HepG2 (cell line): ENCODE data around the gene OTOP3. TPM values are rescaled to one million over a fixed set of nuclear protein-coding genes. Genes with fewer than 3 reads are reported as not detected.

Experiments used
- ATAC-seq: fragments of 200-7000 bp; cut with Tn5 transposase; 3 replicates; pipeline ENCODE4 v1.9.1; 2020; ENCODE audit warnings: mild to moderate bottlenecking, moderate library complexity
- BruUV-seq: library from RNA; stranded (reverse); fragments of 400-500 nt; replicated peaks from 2 replicates; lab custom pipeline; 2021; lab: Mats Ljungman, UMichigan
- CTCF ChIA-PET: fragments of 300-600 bp; formaldehyde crosslinking; extraction: SDS; loops from one replicate; lab custom pipeline; 2021; ENCODE audit warnings: low total read pairs, inconsistent platforms, low intra/inter-chr PET ratio; lab: Yijun Ruan, JAX
- POLR2A ChIA-PET: fragments of 350-600 bp; sonication (Branson Sonifier 250); formaldehyde crosslinking; loops from one replicate; lab custom pipeline; 2020; ENCODE audit warnings: antibody characterized with exemption, inconsistent platforms; lab: Yijun Ruan, JAX
- DNase-seq: peaks from one replicate; pipeline ENCODE4 v3.0.0-alpha.2; 2015; ENCODE audit warnings: low spot score
- FAIRE-seq: peaks from 3 replicates; lab custom pipeline; 2011; peaks lifted over from hg19 to GRCh38; lab: Jason Lieb, UNC
- H2AFZ ChIP-seq: one replicate; pipeline ENCODE4 v1.6.1; 2011; ENCODE audit warnings: low read length, inconsistent platforms
- H3K27ac ChIP-seq: fragments of 300-600 bp; 3 replicates; pipeline ENCODE4 v1.8.0; 2011; ENCODE audit warnings: mixed run types, mild to moderate bottlenecking, mixed read lengths, low read length, inconsistent platforms; ENCODE audit not compliant: insufficient read depth; ENCODE audit errors: extremely low read length
- H3K27me3 ChIP-seq, 2 experiments: fragments of 200-600 bp in 1 of 2; 2 replicates in 1 of 2; 3 replicates in 1 of 2; pipeline versions ENCODE4 v1.6.0 to v1.8.0; 2011; ENCODE audit warnings: low read length in 2 of 2, mild to moderate bottlenecking in 2 of 2, moderate library complexity in 2 of 2, inconsistent platforms in 1 of 2; ENCODE audit not compliant: insufficient read depth in 2 of 2, control insufficient read depth in 1 of 2
- H3K36me3 ChIP-seq, 2 experiments: fragments of 200-600 bp in 1 of 2; replicated peaks in 1 of 2; 2 replicates in 1 of 2; 3 replicates in 1 of 2; pipeline versions ENCODE4 v1.5.1 to v1.8.0; 2011; ENCODE audit warnings: low read length in 2 of 2, inconsistent platforms in 1 of 2; ENCODE audit not compliant: insufficient read depth in 2 of 2, control insufficient read depth in 1 of 2
- H3K4me1 ChIP-seq: 2 replicates; pipeline ENCODE4 v1.5.1; 2012; ENCODE audit warnings: low read length, inconsistent platforms; ENCODE audit not compliant: insufficient read depth
- H3K4me2 ChIP-seq: 2 replicates; pipeline ENCODE4 v1.6.0; 2011; ENCODE audit warnings: low read depth, low read length, inconsistent platforms
- H3K4me3 ChIP-seq, 3 experiments: fragments of 200-600 bp in 1 of 3; sonication (generic), shearing (Covaris generic) in 1 of 3; replicated peaks in 1 of 3; 2 replicates each; pipeline ENCODE4 v1.5.1; 2011 to 2016; ENCODE audit warnings: low read length in 3 of 3, inconsistent platforms in 2 of 3, low read depth in 2 of 3, mild to moderate bottlenecking in 2 of 3, control low read depth in 1 of 3, mixed read lengths in 1 of 3; ENCODE audit not compliant: insufficient read depth in 1 of 3
- H3K79me2 ChIP-seq: one replicate; pipeline ENCODE4 v1.6.1; 2011; ENCODE audit warnings: low read length, inconsistent platforms; ENCODE audit not compliant: insufficient read depth
- H3K9ac ChIP-seq: 2 replicates; pipeline ENCODE4 v1.6.0; 2011; ENCODE audit warnings: mild to moderate bottlenecking, low read depth, low read length, inconsistent platforms; ENCODE audit not compliant: insufficient read depth
- H3K9me3 ChIP-seq: 2 replicates; pipeline ENCODE4 v1.5.1; 2012; ENCODE audit warnings: mild to moderate bottlenecking, low read length
- H4K20me1 ChIP-seq: 2 replicates; pipeline ENCODE4 v1.6.0; 2011; ENCODE audit warnings: inconsistent platforms, mild to moderate bottlenecking, low read length, moderate library complexity; ENCODE audit not compliant: insufficient read depth
- ARNT2 ChIP-seq: sonication (generic); formaldehyde crosslinking; IDR thresholded peaks from 2 replicates; pipeline ENCODE4 v1.8.0; 2022; ENCODE audit warnings: mild to moderate bottlenecking, low read depth, missing genetic modification reagents, moderate library complexity
- ATF1 ChIP-seq: IDR thresholded peaks from 2 replicates; pipeline ENCODE4 v1.6.1; 2016; ENCODE audit warnings: mild to moderate bottlenecking, control low read depth
- DPF2 ChIP-seq: sonication (generic); formaldehyde crosslinking; IDR thresholded peaks from 2 replicates; pipeline ENCODE4 v1.4.0; 2020; ENCODE audit warnings: mild to moderate bottlenecking, low read depth, missing genetic modification reagents, borderline replicate concordance
- HMGA1 ChIP-seq: sonication (generic); formaldehyde crosslinking; conservative IDR thresholded peaks from 2 replicates; pipeline ENCODE4 v1.4.0; 2020; ENCODE audit warnings: missing genetic modification reagents
- IKZF5 ChIP-seq: IDR thresholded peaks from 2 replicates; pipeline ENCODE4 v1.6.1; 2018; ENCODE audit warnings: missing genetic modification reagents, mild to moderate bottlenecking, missing compliant biosample characterization
- JDP2 ChIP-seq: sonication (generic); formaldehyde crosslinking; IDR thresholded peaks from 2 replicates; pipeline ENCODE4 v1.8.1; 2022; ENCODE audit warnings: missing genetic modification reagents, borderline replicate concordance
- MTA1 ChIP-seq: sonication (generic); formaldehyde crosslinking; IDR thresholded peaks from 2 replicates; pipeline ENCODE4 v1.4.0; 2020; ENCODE audit warnings: missing genetic modification reagents, mild to moderate bottlenecking, borderline replicate concordance
- NFE2 ChIP-seq: sonication (generic); formaldehyde crosslinking; IDR thresholded peaks from 2 replicates; pipeline ENCODE4 v1.4.0; 2020; ENCODE audit warnings: missing genetic modification reagents
- POGZ ChIP-seq: sonication (generic); formaldehyde crosslinking; IDR thresholded peaks from 2 replicates; pipeline ENCODE4 v1.4.0; 2020; ENCODE audit warnings: mild to moderate bottlenecking, missing genetic modification reagents
- SIN3B ChIP-seq: fragments of 150-350 bp; IDR thresholded peaks from 2 replicates; pipeline ENCODE4 v1.6.1; 2014; ENCODE audit warnings: low read length
- SRY ChIP-seq: sonication (generic); formaldehyde crosslinking; IDR thresholded peaks from 2 replicates; pipeline ENCODE4 v1.8.0; 2022; ENCODE audit warnings: mild to moderate bottlenecking, missing genetic modification reagents
- TCF7L2 ChIP-seq: IDR thresholded peaks from 2 replicates; pipeline ENCODE4 v1.6.1; 2011; ENCODE audit warnings: mild to moderate bottlenecking, low read depth, low read length, moderate library complexity
- TRIM22 ChIP-seq: fragments of 450-650 bp; IDR thresholded peaks from 2 replicates; pipeline ENCODE4 v1.6.1; 2017
- U2AF2 ChIP-seq: fragments of 200-400 bp; formaldehyde crosslinking; IDR thresholded peaks from 2 replicates; pipeline ENCODE4 v1.6.1; 2017; ENCODE audit warnings: low read depth, mild to moderate bottlenecking, low read length
- ZFAT ChIP-seq: sonication (generic); formaldehyde crosslinking; conservative IDR thresholded peaks from 2 replicates; pipeline ENCODE4 v1.8.1; 2023; ENCODE audit warnings: missing genetic modification reagents, inconsistent platforms
- ZHX1 ChIP-seq: sonication (generic); formaldehyde crosslinking; IDR thresholded peaks from 2 replicates; pipeline ENCODE4 v1.8.1; 2022; ENCODE audit warnings: low read depth, mild to moderate bottlenecking, missing genetic modification reagents
- ZNF784 ChIP-seq: sonication (generic); formaldehyde crosslinking; IDR thresholded peaks from 2 replicates; pipeline ENCODE4 v1.5.1; 2020; ENCODE audit warnings: missing genetic modification reagents, mild to moderate bottlenecking, borderline replicate concordance
- ZSCAN20 ChIP-seq: sonication (generic); formaldehyde crosslinking; IDR thresholded peaks from 2 replicates; pipeline ENCODE4 v1.4.0; 2020; ENCODE audit warnings: missing genetic modification reagents, mild to moderate bottlenecking, borderline replicate concordance
- WGBS: methylation state at CpG from one replicate; pipeline ENCODE4 v1.1.6; 2017; ENCODE audit warnings: low lambda C conversion rate; 5-methylcytosine and 5-hydroxymethylcytosine counted together
- in situ Hi-C: cut with HindIII; loops from 2 replicates; pipeline ENCODE4 v1.10.0; 2017; ENCODE audit warnings: low pct_unique_long_range_greater_than_20kb; ENCODE audit not compliant: extremely low pct_ligation_motif_present
- intact Hi-C: fragments of 100-400 bp; cut with micrococcal nuclease; formaldehyde crosslinking; loops from one replicate; pipeline ENCODE4 v1.10.0; 2022; ENCODE audit not compliant: unreplicated experiment
- polyA plus RNA-seq, 8 experiments: library from polyadenylated mRNA; depleted of rRNA in 3 of 8; stranded (reverse) in 7 of 8; unstranded in 1 of 8; fragments of >200 nt; fragmentation: Illumina TruSeq in 4 of 8; extraction: Trizol in 4 of 8; gene quantifications; 2 replicates each; pipeline versions ENCODE4 v1.2.1 to v1.2.3, GENCODE V29; 2011 to 2016; ENCODE audit warnings: low read depth in 4 of 8, missing spikeins in 1 of 8, mixed read lengths in 1 of 8; ENCODE audit not compliant: insufficient read depth in 1 of 8
- total RNA-seq, 5 experiments: library from RNA; depleted of rRNA; stranded (reverse); fragments of >200 nt; fragmentation: Illumina TruSeq; extraction: Trizol; gene quantifications; 2 replicates each; pipeline ENCODE4 v1.2.3, GENCODE V29; 2016; ENCODE audit warnings: low read depth in 1 of 5

The OTOP3 gene
- total and polyA plus RNA-seq, 2 of the 13 experiments (the other 11 are each of a cell fraction or from before 2014, with no cell fraction given) = not detected

- TF ChIP-seq ZHX1 (CRISPR knock-in tag) = no peak
These were observed 60.1 kb downstream of the OTOP3 start (continued) for GRCh38 chr17:74995847-74996246.

GRCh38 chr17:74998783-74999182 is 63.1 kb downstream of the OTOP3 start:
- FAIRE-seq (no peak), DNase-seq (no peak), ATAC-seq (no peak)
- H4K20me1 ChIP-seq = no peaks in the 10 kb centered on the region
- intact Hi-C loops = no loop called here
- H3K4me2 ChIP-seq = no peak overlapping the region
- no peak overlapping the region for H3K4me3 ChIP-seq
- no TSS peak for BruUV-seq
- no peaks in the 10 kb centered on the region for H3K27me3 ChIP-seq
- H3K79me2 ChIP-seq = no peaks in the 10 kb centered on the region
- peaks cover 0 to 2% of the 10 kb centered on the region in 2 experiments; a peak in 2 of 5 replicates for H3K36me3 ChIP-seq
- peaks cover 14% of the 10 kb centered on the region for H3K4me1 ChIP-seq
- in situ Hi-C loops = no loop called here
- ChIA-PET POLR2A (interaction anchor here (1.8 kb wide), 1 partner anchor 14 kb away, joined by 13 read pairs; the partner anchor contains the start of gene MRPL58), CTCF (no interaction called here)
- H2AFZ ChIP-seq = no peak overlapping the region
- WGBS = 86% methylated on average over 6 of the region's 6 CpGs
- H3K9me3 ChIP-seq = no peaks in the 10 kb centered on the region
- H3K27ac ChIP-seq = no peak overlapping the region
- H3K9ac ChIP-seq = no peak overlapping the region
- TF ChIP-seq IKZF5 (no peak), ZFAT (CRISPR knock-in tag) (no peak), POGZ (CRISPR knock-in tag) (no peak), TCF7L2 (no peak), HMGA1 (CRISPR knock-in tag) (no peak), TRIM22 (no peak), NFE2 (no peak), JDP2 (CRISPR knock-in tag) (no peak), DPF2 (no peak), ZNF784 (CRISPR knock-in tag) (no peak), SIN3B (no peak), ZSCAN20 (CRISPR knock-in tag) (no peak), ARNT2 (CRISPR knock-in tag) (no peak), MTA1 (no peak), ATF1 (CRISPR knock-in tag) (no peak), U2AF2 (no peak), SRY (CRISPR knock-in tag) (no peak)
